Measurements from ENCODE around the gene HPRT1.

The HPRT1 gene

GRCh38 chrX:134543288-134543687 is 83.3 kb downstream of the HPRT1 start:
- DNase-seq (ENCODE audit: low spot score) = no peak

GRCh38 chrX:134544135-134544512 is 84.2 kb downstream of the HPRT1 start:
- no peak for DNase-seq (ENCODE audit: low spot score)

- DNase-seq (ENCODE audit: low spot score) = no peak
These were observed 84.7 kb downstream of the HPRT1 start for GRCh38 chrX:134544513-134545151.

GRCh38 chrX:134545510-134545909 is 85.5 kb downstream of the HPRT1 start:
- no peak for DNase-seq (ENCODE audit: low spot score)

- no peak for DNase-seq (ENCODE audit: low spot score)
These were observed 86.2 kb downstream of the HPRT1 start for GRCh38 chrX:134546187-134546586.

- no peak for DNase-seq (ENCODE audit: low spot score)
These were observed 87.2 kb downstream of the HPRT1 start for GRCh38 chrX:134547047-134547679.

- DNase-seq (ENCODE audit: low spot score) = no peak
These were observed 88.6 kb downstream of the HPRT1 start for GRCh38 chrX:134548257-134549201.
